Measurements from ENCODE around the gene ADAM15.
A peak's percentile ranks its signal among the peaks of the same experiment; 100 is the strongest.

The ADAM15 gene

GRCh38 chr1:155081472-155082300 lies 30.6 kb downstream of the ADAM15 start:
- TF ChIP-seq, protein P1, sequence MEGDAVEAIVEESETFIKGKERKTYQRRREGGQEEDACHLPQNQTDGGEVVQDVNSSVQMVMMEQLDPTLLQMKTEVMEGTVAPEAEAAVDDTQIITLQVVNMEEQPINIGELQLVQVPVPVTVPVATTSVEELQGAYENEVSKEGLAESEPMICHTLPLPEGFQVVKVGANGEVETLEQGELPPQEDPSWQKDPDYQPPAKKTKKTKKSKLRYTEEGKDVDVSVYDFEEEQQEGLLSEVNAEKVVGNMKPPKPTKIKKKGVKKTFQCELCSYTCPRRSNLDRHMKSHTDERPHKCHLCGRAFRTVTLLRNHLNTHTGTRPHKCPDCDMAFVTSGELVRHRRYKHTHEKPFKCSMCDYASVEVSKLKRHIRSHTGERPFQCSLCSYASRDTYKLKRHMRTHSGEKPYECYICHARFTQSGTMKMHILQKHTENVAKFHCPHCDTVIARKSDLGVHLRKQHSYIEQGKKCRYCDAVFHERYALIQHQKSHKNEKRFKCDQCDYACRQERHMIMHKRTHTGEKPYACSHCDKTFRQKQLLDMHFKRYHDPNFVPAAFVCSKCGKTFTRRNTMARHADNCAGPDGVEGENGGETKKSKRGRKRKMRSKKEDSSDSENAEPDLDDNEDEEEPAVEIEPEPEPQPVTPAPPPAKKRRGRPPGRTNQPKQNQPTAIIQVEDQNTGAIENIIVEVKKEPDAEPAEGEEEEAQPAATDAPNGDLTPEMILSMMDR (IDR thresholded peaks at IDR 0.05; ENCODE audit: extremely low read depth, missing control alignments): no peak
- DNase-seq (ENCODE audit: low spot score): no peak

GRCh38 chr1:155082301-155083051 lies 31.4 kb downstream of the ADAM15 start:
- no peak for DNase-seq (ENCODE audit: low spot score)

DNA sequence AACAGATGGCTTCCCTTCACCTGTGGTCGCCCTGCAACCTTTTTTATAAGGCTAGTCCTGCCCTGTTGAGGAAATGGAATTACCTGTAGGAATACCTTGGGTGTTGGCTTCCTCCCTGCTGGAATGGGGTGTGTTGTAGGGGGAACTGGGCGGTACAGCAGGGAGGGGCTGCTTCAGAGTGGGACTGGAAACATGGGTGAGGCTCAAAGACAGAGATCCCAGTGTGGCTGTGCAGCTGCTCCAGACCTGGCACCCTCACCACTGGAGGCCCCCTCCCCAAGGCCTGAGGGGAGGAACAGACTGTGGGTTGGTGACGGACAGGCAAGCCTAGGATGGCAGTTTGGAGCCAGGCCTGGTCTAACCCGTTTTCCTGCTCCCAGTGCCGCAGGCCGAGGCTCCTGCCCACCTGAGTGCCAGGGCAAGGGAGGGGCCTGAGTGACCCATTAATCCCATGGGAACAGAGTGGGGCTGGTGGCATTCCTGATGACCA lies 32.0 kb downstream of the ADAM15 start:
- TF ChIP-seq, protein P1 (IDR thresholded peaks at IDR 0.05; ENCODE audit: extremely low read depth, missing control alignments): no peak
- DNase-seq (ENCODE audit: low spot score): no peak

More at GRCh38 chr1:155082301-155083051, 31.4 kb downstream of the ADAM15 start:
- TF ChIP-seq, protein P1 (IDR thresholded peaks at IDR 0.05; ENCODE audit: extremely low read depth, missing control alignments): no peak

- TF ChIP-seq, protein P1 (IDR thresholded peaks at IDR 0.05; ENCODE audit: extremely low read depth, missing control alignments): peak; percentile 2
- no peak for DNase-seq (ENCODE audit: low spot score)
Observed at GRCh38 chr1:155083865-155084721, 33.0 kb downstream of the ADAM15 start.

DNA sequence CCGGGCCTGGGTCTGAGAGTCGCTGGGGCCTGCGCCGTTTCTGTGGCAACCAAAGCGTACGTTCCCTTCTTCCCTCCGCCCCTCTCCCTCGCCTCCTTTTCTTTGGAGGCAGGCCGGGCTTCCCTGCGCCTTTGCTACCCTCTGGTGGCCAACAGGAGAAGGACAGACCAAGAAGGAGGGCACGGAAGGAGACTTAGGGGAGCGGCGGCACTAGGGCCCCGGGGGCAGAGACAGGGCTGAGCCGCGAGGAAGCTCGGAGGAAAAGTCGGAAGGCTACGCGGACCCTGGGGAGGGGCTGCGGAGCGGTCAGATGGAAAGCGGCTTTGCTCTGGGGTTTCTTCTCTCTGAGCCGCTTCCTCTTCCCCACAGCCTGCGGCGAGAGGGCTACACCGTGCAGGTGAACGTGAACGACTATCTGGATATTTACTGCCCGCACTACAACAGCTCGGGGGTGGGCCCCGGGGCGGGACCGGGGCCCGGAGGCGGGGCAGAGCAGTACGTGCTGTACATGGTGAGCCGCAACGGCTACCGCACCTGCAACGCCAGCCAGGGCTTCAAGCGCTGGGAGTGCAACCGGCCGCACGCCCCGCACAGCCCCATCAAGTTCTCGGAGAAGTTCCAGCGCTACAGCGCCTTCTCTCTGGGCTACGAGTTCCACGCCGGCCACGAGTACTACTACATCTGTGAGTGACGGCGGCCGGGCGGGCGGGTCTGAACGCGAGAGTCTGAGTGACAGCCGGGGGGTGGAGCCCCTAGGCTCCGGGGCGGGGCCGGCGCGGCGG lies 33.8 kb downstream of the ADAM15 start:
- TF ChIP-seq, protein P1 (IDR thresholded peaks at IDR 0.05; ENCODE audit: extremely low read depth, missing control alignments): peak; percentile 95
- peak; percentile 96 for DNase-seq (ENCODE audit: low spot score)

DNA sequence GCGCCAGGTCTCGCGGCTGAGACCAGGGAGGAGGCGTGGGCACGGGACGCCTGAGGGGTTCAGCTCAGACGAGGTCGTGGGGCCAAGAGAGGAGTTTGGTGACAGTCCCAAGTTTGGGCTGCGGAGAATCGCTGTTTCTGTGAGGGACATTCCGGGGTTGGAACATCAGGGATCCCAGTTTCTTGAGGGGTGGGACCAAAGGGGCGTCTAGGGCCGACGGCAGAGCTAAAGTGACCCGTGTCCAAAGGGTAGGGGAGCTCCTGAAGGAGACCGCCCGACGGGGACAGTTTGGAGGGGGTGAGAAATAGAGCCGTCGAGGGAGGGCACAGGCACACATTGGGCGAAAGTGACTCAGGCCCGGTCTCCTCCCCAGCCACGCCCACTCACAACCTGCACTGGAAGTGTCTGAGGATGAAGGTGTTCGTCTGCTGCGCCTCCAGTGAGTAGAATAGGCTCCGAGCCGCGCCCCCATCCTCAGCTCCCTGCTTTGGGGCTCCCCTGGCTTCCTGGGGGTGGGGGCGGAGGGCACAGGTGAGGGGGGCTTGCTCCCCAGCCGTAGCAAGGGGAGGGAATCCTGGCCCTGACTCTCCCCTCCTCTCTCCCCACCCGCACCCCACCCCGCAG lies 34.5 kb downstream of the ADAM15 start:
- DNase-seq (ENCODE audit: low spot score): peak; percentile 58
- TF ChIP-seq, protein P1 (IDR thresholded peaks at IDR 0.05; ENCODE audit: extremely low read depth, missing control alignments): no peak
